HepG2 (cell line): Measurements from ENCODE around the gene NGDN. TPM values are rescaled to one million over a fixed set of nuclear protein-coding genes. Genes with fewer than 3 reads are reported as not detected.

Source experiments
- BATF2 ChIP-seq: sonication (generic); formaldehyde crosslinking; IDR thresholded peaks from 2 replicates; pipeline ENCODE4 v1.8.0; 2022; ENCODE audit warnings: mild to moderate bottlenecking, missing genetic modification reagents, moderate library complexity
- EHMT2 ChIP-seq: fragments of 200-600 bp; sonication (generic); IDR thresholded peaks from 2 replicates; pipeline ENCODE4 v1.7.0; 2017; ENCODE audit warnings: antibody characterized with exemption, low read depth, low read length, borderline replicate concordance
- HBP1 ChIP-seq: IDR thresholded peaks from 2 replicates; pipeline ENCODE4 v1.6.1; 2016; ENCODE audit warnings: low read depth, control low read depth
- IKZF4 ChIP-seq: sonication (generic); formaldehyde crosslinking; IDR thresholded peaks from 2 replicates; pipeline ENCODE4 v1.5.1; 2020; ENCODE audit warnings: borderline replicate concordance, mild to moderate bottlenecking, low read depth, missing genetic modification reagents; ENCODE audit errors: not compliant biosample characterization
- KMT2B ChIP-seq: IDR thresholded peaks from 2 replicates; pipeline ENCODE4 v1.6.1; 2016; ENCODE audit warnings: missing genetic modification reagents, missing compliant biosample characterization
- MAFG ChIP-seq: sonication (generic); formaldehyde crosslinking; IDR thresholded peaks from 2 replicates; pipeline ENCODE4 v1.5.1; 2020; ENCODE audit warnings: mild to moderate bottlenecking, missing genetic modification reagents
- MBNL3 ChIP-seq: fragments of 250-450 bp; sonication (Bioruptor Pico); conservative IDR thresholded peaks from 2 replicates; pipeline ENCODE4 v1.8.0; 2022; ENCODE audit warnings: mild to moderate bottlenecking, inconsistent platforms
- MLX ChIP-seq: IDR thresholded peaks from 2 replicates; pipeline ENCODE4 v1.6.1; 2016
- NFATC3 ChIP-seq: sonication (generic); formaldehyde crosslinking; IDR thresholded peaks from 2 replicates; pipeline ENCODE4 v1.5.1; 2020; ENCODE audit warnings: mild to moderate bottlenecking, missing genetic modification reagents
- NFE2L2 ChIP-seq: fragments of 150-350 bp; IDR thresholded peaks from 2 replicates; pipeline ENCODE4 v1.6.1; 2014; ENCODE audit warnings: low read length
- RXRA ChIP-seq: sonication (generic); formaldehyde crosslinking; IDR thresholded peaks from 2 replicates; pipeline ENCODE4 v1.5.1; 2020; ENCODE audit warnings: missing genetic modification reagents
- SIN3B ChIP-seq: fragments of 150-350 bp; IDR thresholded peaks from 2 replicates; pipeline ENCODE4 v1.6.1; 2014; ENCODE audit warnings: low read length
- THAP9 ChIP-seq: sonication (generic); formaldehyde crosslinking; IDR thresholded peaks from 2 replicates; pipeline ENCODE4; 2020; ENCODE audit warnings: missing genetic modification reagents, mild to moderate bottlenecking, borderline replicate concordance
- THYN1 ChIP-seq: sonication (generic); formaldehyde crosslinking; IDR thresholded peaks from 2 replicates; pipeline ENCODE4 v1.8.1; 2023; ENCODE audit warnings: low read depth, mild to moderate bottlenecking, moderate library complexity, missing genetic modification reagents, borderline replicate concordance
- ZBTB21 ChIP-seq: sonication (generic); formaldehyde crosslinking; IDR thresholded peaks from 2 replicates; pipeline ENCODE4 v1.4.0; 2020; ENCODE audit warnings: missing genetic modification reagents
- ZNF691 ChIP-seq: sonication (generic); formaldehyde crosslinking; IDR thresholded peaks from 2 replicates; pipeline ENCODE4 v1.4.0; 2020; ENCODE audit warnings: missing genetic modification reagents, low read depth, mild to moderate bottlenecking, borderline replicate concordance
- polyA plus RNA-seq, 8 experiments: library from polyadenylated mRNA; depleted of rRNA in 3 of 8; stranded (reverse) in 7 of 8; unstranded in 1 of 8; fragments of >200 nt; fragmentation: Illumina TruSeq in 4 of 8; extraction: Trizol in 4 of 8; gene quantifications; 2 replicates each; pipeline versions ENCODE4 v1.2.1 to v1.2.3, GENCODE V29; 2011 to 2016; ENCODE audit warnings: low read depth in 4 of 8, missing spikeins in 1 of 8, mixed read lengths in 1 of 8; ENCODE audit not compliant: insufficient read depth in 1 of 8
- total RNA-seq, 5 experiments: library from RNA; depleted of rRNA; stranded (reverse); fragments of >200 nt; fragmentation: Illumina TruSeq; extraction: Trizol; gene quantifications; 2 replicates each; pipeline ENCODE4 v1.2.3, GENCODE V29; 2016; ENCODE audit warnings: low read depth in 1 of 5
- TF ChIP-seq, protein P1 (sequence below): sonication (generic); formaldehyde crosslinking; IDR thresholded peaks from 2 replicates; pipeline ENCODE4 v1.4.0; 2020; ENCODE audit warnings: missing genetic modification reagents, mild to moderate bottlenecking, borderline replicate concordance

NGDN gene
- total and polyA plus RNA-seq, 2 of the 13 experiments (the other 11 are each of a cell fraction or from before 2014, with no cell fraction given): 154 to 216 TPM

GRCh38 chr14:23478109-23478759, 8.7 kb downstream of the NGDN start (continued):
- TF ChIP-seq THYN1 (CRISPR knock-in tag) (no peak), MBNL3 (CRISPR knock-in tag) (no peak), ZNF691 (CRISPR knock-in tag) (no peak), IKZF4 (CRISPR knock-in tag) (no peak), NFE2L2 (peak; percentile 20; the same call in 1 of the 2 replicates), EHMT2 (no peak), NFATC3 (CRISPR knock-in tag) (no peak), MLX (CRISPR knock-in tag) (no peak), HBP1 (no peak), MAFG (no peak), ZBTB21 (CRISPR knock-in tag) (no peak), RXRA (CRISPR knock-in tag) (no peak), SIN3B (0 out of 2 replicates have a peak, but pooled peaks have one; percentile 47), KMT2B (CRISPR knock-in tag) (peak; percentile 41; the same call in 1 of the 2 replicates), BATF2 (no peak), THAP9 (CRISPR knock-in tag) (no peak)
- TF ChIP-seq, protein P1, sequence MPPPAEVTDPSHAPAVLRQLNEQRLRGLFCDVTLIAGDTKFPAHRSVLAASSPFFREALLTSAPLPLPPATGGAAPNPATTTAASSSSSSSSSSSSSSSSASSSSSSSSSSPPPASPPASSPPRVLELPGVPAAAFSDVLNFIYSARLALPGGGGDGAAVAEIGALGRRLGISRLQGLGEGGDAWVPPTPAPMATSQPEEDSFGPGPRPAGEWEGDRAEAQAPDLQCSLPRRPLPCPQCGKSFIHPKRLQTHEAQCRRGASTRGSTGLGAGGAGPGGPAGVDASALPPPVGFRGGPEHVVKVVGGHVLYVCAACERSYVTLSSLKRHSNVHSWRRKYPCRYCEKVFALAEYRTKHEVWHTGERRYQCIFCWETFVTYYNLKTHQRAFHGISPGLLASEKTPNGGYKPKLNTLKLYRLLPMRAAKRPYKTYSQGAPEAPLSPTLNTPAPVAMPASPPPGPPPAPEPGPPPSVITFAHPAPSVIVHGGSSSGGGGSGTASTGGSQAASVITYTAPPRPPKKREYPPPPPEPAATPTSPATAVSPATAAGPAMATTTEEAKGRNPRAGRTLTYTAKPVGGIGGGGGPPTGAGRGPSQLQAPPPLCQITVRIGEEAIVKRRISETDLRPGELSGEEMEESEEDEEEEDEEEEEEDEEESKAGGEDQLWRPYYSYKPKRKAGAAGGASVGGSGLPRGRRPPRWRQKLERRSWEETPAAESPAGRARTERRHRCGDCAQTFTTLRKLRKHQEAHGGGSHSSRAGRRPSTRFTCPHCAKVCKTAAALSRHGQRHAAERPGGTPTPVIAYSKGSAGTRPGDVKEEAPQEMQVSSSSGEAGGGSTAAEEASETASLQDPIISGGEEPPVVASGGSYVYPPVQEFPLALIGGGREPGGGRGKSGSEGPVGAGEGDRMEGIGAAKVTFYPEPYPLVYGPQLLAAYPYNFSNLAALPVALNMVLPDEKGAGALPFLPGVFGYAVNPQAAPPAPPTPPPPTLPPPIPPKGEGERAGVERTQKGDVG (CRISPR knock-in tag): no peak
